GM21447 (cell line): ENCODE measurements around the gene FGB.

ENCODE experiments used
- ATAC-seq: cut with Tn5 transposase; IDR thresholded peaks from one replicate; pipeline ENCODE4 v1.9.1; 2021; ENCODE audit not compliant: unreplicated experiment

FGB gene

DNA sequence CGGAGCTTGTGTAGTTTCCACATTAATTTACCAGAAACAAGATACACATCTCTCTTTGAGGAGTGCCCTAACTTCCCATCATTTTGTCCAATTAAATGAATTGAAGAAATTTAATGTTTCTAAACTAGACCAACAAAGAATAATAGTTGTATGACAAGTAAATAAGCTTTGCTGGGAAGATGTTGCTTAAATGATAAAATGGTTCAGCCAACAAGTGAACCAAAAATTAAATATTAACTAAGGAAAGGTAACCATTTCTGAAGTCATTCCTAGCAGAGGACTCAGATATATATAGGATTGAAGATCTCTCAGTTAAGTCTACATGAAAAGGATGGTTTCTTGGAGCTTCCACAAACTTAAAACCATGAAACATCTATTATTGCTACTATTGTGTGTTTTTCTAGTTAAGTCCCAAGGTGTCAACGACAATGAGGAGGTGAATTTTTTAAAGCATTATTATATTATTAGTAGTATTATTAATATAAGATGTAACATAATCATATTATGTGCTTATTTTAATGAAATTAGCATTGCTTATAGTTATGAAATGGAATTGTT is at the start of gene FGB:
Gene FGB, plus strand, starts transcription at position 315 of the 558 bp plus-strand sequence. Its CDS starts 8 bp downstream, at position 323.
- ATAC-seq, result no peak

DNA sequence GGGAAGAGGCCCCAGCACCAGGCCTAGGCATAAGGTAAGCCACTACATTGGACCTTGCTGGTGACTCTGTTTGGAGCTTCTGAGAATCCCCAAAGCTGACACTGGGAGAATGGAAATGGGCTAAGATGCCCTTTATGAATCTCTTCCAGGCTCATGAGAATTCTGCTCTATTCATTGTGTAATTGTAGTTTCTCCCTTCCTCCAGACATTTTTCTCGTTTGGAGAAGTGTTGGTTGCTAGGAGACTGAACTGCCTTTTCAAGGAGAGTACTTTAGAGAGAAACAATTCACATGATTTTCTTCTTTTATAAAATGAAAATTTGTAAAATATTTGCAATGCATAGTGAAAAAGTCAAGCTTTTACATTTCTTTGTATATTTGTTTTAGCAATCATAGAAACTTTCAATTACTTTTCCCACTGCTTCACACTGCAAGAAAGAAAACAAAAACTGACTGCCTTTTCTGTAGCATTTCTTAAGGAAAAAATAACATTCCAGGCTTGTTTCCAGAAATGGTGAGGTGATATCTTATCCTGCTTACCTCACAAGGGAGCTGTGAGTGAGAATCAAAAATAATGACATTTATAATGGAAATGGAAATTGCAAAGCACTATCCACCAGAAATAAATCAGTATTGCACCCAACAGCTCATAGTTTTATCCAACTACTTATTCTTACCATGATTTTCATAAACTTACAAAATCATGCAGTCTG is 46.3 kb upstream of the FGB start:
- no peak for ATAC-seq

DNA sequence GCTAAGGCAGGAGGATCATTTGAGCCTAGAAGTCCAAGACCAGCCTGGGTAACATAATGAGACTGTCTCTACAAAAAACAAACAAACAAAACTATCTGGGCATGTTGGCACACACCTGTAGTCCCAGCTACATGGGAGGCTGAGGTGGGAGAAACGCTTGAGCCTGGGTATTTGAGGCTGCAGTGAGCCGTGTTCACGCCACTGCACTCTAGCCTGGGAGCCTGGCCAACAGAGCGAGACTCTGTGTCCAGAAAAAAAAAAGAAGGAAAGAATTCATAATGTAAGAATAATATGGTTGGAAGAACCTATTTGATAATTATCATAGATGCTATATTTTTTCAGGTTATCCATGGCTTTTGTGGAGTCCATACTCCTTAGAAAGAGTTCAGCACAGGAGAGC is 45.2 kb upstream of the FGB start:
- no peak for ATAC-seq

DNA sequence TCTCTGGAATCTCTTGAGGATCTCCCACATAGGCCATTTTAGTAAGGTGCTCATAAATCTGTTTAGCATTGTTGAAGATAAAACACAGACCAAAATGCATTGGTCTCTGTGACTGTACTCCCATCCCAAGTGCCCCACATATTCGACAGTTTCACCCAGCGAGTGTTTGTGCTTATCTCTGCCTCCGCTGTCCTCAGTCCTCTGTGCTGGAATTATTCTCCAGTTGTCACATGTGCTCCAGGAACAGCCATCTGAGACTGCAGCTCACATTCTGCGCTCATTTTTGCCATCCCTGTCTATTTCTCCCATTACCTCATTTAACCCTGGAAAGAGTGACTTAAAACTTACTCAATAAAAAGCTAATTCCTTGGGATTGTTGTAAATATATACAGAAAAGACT is 43.6 kb upstream of the FGB start:
- no peak for ATAC-seq

DNA sequence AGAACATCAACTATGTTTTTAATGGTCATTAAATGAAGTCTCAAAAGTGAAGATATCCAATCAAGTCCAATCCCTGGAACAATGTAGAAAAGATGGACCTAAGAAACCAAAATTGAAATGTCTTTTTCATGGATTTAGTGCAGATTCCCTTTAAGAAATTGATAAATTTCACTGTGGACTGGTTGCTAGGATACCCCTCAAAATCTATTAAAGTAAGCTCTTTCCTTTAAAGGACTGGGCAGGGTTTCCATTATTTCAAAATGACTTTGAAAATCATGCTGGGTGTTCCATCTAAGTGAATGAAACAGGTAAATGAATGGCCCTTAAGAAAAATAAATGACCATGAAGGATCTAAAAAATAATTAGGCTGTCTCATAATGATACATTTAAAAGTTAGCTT is 41.2 kb upstream of the FGB start:
- no peak for ATAC-seq

DNA sequence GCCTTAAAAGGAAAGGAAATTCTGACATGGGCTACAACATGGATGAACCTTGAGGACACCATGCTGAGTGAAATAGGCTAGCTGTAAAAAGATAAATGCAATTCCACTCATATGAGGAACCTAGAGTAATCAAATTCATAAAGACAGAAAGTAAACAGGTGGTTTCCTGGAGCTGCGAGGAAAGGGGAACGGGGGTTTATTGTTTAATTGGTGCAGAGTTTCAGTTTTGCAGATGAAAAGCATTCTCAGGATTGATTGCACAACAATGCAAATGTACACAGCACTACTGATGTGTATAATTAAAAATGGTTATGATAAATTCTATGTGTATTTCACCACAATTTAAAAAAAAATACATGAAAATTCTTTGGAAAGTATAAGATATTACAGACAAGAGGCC is 36.7 kb upstream of the FGB start:
- ATAC-seq, result no peak

DNA sequence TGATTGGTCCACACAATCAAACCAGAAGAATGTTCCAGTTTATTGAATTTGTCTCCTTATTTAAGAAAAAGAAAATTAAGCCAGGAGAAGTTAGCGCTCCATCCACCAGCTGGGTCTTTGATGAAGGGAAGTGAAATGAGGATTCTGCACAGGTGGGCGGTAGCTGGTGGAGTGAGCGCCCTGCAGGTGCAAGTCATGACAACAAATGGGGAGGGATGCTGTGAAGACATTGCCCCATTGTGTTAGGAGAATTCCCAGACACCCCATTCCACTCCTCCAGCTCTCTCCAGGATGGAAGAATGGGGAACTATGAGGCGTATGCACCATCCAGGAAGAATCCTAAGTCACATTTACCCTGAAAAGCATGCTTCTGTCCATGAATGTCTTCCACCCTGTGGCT is 35.5 kb upstream of the FGB start:
- no peak for ATAC-seq

DNA sequence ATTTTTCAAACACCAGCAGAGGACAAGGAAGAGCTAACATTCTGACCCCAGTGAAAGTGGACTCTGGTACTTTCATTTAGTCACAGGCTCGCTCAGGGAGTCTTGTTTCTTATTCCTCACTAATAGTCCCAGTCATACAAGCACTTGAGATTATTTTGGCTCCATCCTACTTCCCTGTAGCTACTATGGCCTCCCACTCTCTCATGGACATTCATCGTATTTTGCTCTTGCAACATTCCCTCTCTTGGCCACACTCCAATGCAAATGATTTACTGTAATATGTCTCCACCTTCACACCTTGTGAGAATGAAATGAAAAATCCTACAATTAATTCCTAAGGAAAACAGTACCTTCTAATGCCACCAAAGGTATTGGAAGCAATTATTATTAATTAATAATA is 33.9 kb upstream of the FGB start:
- ATAC-seq, result no peak

DNA sequence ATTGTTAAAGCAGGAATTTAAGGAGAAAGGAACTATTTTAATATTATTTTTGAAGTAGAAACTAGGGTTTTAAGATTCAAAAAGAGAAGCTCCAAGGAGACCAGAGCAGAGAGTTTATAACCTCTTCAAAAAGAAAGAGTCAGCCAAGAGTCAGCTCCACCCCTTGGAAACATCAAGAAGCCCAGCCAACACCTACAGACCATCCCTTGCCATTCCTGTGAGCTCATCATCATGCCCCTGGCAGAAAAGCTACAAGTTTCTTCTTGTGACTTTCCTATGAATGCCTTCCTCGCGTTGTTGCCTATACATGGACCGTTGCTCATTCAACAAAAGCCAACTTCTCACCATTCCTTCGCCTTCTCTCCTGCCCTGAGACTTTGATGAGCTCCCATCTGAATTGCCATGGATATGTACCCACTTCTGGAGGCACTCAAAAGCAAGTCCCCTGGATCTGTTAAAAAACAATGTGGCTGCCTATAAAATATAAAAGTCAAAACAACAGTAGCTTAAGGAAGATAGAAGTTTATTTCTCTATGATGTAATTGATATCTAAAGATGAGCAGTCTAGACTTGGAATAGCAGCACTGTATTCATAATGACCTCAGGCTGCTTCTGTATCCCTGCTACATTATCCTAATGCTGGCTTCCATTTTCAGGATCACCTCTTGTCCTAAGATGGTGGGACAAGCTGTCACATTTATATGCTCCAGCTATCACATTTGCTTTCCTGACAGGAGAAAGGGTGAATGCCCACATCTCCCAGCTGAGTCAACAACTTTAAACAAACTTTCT is 32.9 kb upstream of the FGB start:
- no peak for ATAC-seq

DNA sequence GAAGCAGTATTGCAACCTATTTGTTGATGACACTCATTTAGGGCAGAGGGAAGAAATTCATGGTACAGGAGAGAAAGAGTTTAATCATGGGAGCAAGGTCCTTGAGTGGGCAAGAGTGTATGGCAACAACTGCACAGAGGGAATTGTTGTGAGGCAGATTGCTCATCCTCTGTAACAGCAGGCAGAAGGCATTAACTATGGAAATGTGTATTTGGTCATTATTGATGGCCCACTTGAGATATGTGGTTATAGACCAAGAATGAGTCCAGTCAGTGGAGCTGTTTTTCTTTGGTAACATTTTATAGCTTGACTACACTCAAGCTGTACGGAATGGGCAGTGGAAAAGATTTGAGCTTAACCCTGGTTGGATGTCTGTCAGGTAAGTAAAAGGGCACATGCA is 28.5 kb upstream of the FGB start:
- ATAC-seq, result no peak

DNA sequence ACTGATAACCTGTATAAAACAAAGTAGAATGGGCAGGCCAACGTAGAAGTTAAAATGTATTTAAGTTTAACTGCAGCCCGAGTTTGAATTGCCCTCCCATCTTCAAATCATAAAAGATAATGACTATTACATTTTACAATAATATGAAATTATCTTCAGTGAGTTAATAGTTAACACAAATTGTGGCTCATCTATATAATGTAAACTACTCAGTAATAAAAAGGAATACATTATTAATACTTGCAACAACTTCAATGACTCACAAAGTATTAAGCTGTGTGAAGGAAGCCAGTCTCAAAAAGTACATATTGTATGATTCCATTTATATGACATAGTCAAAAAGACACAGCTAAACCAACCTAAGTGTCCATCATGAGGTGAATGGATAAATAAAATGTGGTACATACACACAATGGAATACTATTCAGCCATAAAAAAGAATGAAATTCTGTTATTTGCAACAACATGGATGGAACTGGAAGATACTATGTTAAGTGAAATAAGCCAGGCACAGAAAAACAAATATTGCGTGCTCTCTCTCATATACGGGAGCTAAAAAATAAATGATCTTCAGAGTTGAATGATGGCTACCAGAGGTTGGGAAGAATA is 20.4 kb upstream of the FGB start:
- ATAC-seq, result no peak

DNA sequence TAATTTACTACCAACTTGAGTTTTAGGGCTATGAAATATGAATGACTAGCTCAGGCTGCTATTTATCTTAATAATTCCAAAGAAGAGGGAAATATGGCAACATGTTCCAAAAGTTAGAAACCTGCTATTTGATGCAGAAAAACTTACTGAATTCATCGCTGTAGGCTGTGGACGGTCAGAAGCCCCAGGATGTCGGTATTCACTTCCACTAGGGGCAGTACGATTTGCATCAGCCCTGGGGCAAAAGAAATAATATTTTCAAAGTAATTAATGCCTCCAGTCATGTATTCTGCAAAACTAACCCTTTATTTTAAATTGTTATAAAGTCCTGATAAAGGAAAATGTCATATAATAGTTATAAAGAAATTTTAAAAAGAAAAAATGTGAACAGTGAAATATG is 17.1 kb upstream of the FGB start:
- ATAC-seq, result no peak

DNA sequence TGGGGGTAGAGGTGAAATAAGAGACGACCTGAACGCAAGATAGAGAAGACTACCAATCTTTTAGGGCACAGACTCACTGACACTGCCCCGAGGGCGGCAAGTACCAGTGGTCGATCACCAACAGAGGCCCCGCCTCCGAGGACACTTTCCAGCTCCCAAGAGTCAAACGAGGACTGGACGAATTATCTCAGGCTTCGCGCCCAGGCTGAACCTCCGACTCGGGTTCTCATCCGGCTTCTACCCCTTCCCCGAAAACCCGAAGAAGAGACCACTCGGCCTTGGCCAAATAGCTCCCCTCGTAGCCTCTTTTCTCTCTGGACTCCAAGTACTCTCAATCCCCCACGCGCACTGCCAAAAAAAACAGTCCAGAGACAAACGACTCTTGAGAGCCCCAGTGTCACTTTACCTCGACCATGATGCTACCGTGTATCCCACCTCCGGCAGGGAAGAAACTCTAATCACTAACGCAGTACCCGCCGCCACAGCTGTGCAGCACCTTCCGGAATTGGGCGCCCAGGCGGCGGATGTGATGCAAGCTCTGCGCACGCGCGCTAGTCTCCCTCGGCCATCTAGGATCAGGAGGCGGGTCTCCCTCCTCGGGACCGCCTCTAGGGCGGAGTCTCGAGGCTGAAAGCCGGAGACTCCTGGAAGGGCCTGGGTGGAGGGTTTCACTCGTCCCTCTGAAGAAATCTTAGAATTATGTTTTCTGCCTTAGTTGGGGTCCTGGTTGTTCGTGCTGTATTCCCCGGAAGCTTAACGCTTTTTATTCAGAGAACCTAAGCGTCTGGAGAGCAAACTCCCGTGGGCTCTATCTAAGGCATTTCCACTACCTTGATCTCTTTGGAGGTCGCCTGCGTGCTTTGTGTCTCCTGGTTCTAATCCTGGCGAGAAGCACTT is 12.7 kb upstream of the FGB start, which contains the start of gene PLRG1:
Gene PLRG1, minus strand, starts transcription at position 507 of the 897 bp plus-strand sequence. Its CDS starts 92 bp downstream, at position 415.
- peak; percentile 98 for ATAC-seq

DNA sequence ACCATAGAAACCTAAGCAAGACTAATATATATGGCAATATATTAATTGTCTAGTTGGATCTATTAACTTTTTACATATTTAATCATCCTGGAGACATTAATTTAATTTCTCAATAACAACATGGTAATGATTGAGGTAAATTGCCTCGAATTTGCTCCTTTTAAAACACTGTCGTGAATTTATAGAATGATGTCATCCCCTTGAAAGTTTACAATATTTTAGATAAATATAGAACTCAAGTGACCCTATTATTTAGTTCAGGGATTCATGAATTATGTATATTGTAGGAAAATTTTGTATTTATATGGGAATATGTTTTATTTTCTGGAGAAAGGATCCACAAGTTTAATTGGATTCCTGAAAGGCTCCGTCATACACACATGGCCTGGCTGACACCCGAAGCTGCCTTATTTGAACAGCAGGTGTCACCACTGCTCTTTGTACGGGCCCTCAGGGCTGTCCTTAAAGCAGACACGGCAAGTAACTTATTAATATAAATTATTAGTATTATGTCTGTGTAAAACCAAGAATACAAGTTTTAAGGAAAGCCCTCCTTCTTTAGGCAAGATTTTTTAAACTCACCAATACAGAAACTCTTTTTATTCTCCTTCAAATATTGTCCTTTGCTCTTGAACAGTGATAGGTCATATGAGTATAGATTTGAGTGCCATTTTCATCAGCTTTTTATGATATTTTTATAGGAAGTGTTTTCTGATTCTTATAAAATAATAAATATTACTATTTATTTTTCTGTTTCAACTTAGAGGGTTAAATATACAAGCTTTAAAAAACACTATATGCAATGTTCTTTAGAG is 10.7 kb upstream of the FGB start:
- ATAC-seq, result peak; percentile 47

DNA sequence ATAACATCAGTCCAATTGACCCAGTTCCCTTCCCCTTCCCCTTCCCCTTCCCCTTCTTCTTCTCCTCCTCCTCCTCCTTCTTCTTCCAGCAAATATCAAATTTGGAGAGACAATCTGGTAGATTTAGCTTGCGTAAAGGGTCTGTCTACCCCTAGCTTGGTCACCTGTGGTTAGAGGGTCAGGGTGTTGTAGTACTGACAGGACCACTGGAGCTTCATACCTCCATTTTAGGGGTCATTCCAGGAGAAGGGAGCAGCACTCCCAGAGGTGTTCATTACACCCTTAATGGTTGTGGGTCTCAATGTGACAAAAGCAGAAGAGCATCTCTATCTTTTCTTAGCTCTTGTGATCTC is 3.7 kb upstream of the FGB start:
- no peak for ATAC-seq

DNA sequence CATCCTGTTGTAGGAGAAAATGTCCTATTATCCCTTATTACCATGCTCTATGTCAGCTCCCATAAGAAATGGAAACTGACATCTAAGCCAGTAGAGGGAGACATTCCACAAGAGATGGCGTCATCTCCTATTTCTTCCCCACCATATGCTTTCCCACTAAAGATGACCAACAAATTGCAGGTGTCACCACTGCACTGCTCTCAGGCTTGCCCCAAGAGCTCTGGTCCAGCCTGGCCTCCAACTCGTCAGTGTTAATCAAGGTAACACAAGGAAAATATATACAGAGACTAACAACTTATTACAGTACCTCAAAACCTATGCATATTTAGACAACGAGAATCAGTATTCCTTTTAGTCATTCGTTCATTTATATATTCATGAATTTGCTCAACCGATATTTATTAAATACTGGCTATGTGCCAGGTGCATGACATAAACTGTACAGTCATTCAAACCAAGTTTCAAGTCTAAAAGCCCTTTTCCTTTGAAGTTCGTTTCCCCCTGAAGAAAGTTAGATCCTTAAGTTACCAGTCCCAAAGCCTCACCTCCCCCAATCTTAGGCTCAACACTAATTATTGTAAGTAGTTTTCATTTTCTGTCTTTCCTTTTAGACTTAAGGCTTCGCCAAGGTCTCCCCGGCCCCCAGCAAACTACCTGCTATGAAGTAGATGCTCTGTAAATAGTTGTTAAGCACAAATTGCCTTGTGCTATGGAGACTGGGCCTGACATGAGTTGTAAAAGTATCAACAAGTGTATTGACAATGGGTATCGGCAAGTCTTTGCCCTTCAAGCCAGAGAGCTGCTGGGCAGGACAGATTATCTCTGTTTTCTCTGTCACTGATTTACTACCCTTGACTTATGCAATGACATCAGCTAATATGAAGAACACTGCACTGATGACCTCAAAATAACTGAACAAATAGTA is 3.1 kb upstream of the FGB start:
- no peak for ATAC-seq

DNA sequence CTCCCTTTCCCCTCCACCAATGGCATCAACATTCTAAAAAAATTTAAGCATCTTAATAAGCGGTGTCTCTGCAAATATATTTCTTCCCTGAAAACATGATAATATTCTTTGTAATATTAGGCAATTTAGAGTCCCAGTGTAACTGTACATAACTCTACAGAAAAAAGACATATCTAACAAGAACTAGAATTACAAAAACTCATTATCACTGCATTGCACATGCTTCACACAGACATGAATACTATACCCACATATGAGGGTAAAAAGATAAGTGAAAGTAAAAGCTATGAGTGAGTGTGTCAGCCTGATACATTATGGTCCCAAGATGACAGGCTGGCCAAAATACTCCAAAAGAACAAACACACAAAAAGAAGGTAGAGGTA is 2.4 kb upstream of the FGB start:
- ATAC-seq, result no peak

DNA sequence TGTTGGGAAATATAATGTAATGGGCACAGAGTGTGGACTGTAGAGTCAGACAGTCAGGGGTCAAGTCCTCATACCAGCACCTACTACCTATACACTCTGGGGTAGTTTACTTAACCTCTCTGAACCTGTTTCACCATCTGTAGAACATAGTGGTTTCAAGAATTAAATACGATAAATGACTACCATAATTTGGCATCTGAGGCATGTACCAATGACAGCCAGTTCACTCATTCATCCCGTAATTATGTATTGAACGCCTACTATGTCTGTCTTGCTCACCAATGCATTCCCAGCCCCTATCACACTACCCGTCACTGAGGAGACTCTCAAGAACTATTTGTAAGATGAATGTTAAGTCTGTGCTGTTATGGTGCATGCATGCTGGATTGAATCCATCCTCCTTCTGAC is 2.0 kb upstream of the FGB start:
- ATAC-seq, result no peak

DNA sequence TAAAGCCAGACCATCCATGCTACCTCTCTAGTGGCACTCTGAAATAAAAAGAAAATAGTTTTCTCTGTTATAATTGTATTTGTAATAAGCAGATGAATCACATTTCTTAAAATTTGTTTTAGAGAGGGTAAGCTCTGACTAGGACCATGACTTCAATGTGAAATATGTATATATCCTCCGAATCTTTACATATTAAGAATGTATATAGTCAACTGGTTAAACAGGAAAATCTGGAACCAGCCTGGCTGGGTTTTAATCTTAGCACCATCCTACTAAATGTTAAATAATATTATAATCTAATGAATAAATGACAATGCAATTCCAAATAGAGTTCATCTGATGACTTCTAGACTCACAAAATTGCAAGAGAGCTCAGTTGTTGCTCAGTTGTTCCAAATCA is 1.5 kb downstream of the FGB start:
- no peak for ATAC-seq
